MG63 (cell line): Measurements from ENCODE around the gene KAT2A. TPM values are rescaled to one million over a fixed set of nuclear protein-coding genes. Genes with fewer than 3 reads are reported as not detected.

Experiments used
- total RNA-seq: library from RNA; depleted of rRNA; stranded (reverse); fragments of >200 nt; shearing (Covaris generic); gene quantifications from 2 replicates; pipeline ENCODE4 v1.2.3, GENCODE V29; 2014; ENCODE audit warnings: low replicate concordance; rRNA removed

KAT2A gene
- total RNA-seq, 1 experiment from 2014 or later = 47.4 TPM

Other genes starting within 250 kb of the KAT2A start
- gene ACLY, start 202.4 kb downstream of the KAT2A start, total RNA-seq = 151 and 195 TPM in 2 replicates
- gene ODAD4, start 190.8 kb downstream of the KAT2A start, total RNA-seq = not detected in 2 replicates
- 64.0 and 97.2 TPM in 2 replicates for gene CNP, start 154.6 kb downstream of the KAT2A start, total RNA-seq
- gene DNAJC7, start 103.9 kb downstream of the KAT2A start, total RNA-seq = 121 and 123 TPM in 2 replicates
- gene NKIRAS2, start 101.3 kb downstream of the KAT2A start, total RNA-seq = 77.5 and 86.3 TPM in 2 replicates
- 0.05 TPM in 1 of 2 replicates, not detected in the other for gene C17orf113, start 70.8 kb downstream of the KAT2A start, total RNA-seq
- gene ZNF385C, start 22.9 kb downstream of the KAT2A start, total RNA-seq = not detected in 2 replicates
- 1.0 and 3.2 TPM in 2 replicates for gene DHX58, start 8.7 kb downstream of the KAT2A start, total RNA-seq
- not detected in 2 replicates for gene HSPB9, start 1.4 kb upstream of the KAT2A start, total RNA-seq
- gene RAB5C, start 33.6 kb upstream of the KAT2A start, total RNA-seq = 125 and 198 TPM in 2 replicates
- 0.46 TPM in 1 of 2 replicates, not detected in the other for gene KCNH4, start 59.8 kb upstream of the KAT2A start, total RNA-seq
- not detected in 2 replicates for gene HCRT, start 64.1 kb upstream of the KAT2A start, total RNA-seq
- 6.0 and 8.9 TPM in 2 replicates for gene GHDC, start 73.1 kb upstream of the KAT2A start, total RNA-seq
- 13.7 and 24.3 TPM in 2 replicates for gene STAT5B, start 155.0 kb upstream of the KAT2A start, total RNA-seq
- 4.6 and 23.0 TPM in 2 replicates for gene STAT5A, start 167.1 kb upstream of the KAT2A start, total RNA-seq